Measurements from ENCODE around the gene SBF2. TPM values are rescaled to one million over a fixed set of nuclear protein-coding genes. Genes with fewer than 3 reads are reported as not detected.
"Not testable (repeated sequence)": the region's sequence is repeated elsewhere in the genome, so short reads cannot be mapped to it uniquely, and the experiment has no call there.

The SBF2 gene
- polyA plus RNA-seq, 3 donors: 47.2 to 63.1 (median 53.7) TPM

DNA sequence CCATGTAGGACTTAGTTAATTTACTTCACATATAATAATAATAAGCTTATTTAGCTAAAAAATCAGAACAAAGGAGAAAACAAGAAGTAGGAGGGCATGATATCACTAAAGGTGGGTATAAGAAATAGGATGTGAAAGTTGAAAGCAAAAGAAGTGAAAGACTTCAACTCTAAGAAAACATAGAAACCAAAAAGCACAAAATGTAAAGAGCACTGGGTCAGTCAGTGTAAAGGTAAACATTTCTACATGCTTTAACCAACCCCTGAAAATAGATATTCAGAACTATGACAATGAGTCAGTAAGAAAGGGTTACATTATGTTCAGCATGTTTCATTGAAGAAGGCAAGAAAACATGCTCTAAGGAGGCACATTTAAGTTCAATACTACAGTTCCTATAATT lies 331.3 kb downstream of the SBF2 start:
- no peak for DNase-seq

GRCh38 chr11:9957072-9957471 lies 336.9 kb downstream of the SBF2 start:
- DNase-seq: no peak

DNA sequence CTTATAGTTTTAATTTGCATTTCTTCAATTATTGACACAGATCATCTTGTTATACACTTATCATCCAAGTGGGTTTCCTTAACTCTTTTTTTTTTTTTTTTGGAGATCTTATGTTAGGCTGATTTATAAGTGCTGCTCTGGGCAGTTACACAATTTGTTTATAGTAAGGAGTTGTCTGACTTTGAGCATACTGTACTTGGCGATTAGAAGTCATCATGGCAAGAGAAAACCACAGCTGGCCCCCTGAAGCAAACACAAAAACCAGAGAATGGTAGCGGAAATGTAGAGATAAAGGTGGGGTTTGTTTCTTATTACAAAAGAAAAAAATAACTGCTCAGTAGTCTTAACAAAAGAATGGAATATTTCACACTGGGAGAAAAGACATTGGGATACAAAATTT lies 337.5 kb downstream of the SBF2 start:
- no peak for DNase-seq

DNA sequence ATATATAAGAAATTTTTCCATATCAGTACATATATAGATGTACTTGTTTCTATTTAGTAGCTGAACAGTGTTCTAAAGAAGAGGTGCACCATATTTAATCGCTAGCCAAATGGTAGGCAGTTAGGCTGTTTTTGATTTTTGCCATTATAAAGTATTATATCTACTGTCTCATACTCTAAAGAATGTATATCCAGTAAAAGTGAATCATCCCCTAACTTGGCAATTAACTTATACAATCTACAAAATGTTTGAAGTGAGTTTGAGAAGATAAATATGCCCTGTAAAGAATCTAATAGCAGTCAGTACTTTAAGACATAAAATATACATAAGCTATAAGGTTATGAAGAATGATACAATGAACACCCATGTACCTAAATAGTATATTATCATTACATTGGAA lies 338.6 kb downstream of the SBF2 start:
- no peak for DNase-seq

- DNase-seq: no peak
These were observed 339.9 kb downstream of the SBF2 start for GRCh38 chr11:9953994-9954626.

- no peak for DNase-seq
These were observed 341.4 kb downstream of the SBF2 start for GRCh38 chr11:9952511-9953196.

- DNase-seq: peak; percentile 4
These were observed 342.2 kb downstream of the SBF2 start for GRCh38 chr11:9951807-9952206.

- no peak for DNase-seq
These were observed 343.6 kb downstream of the SBF2 start for GRCh38 chr11:9950462-9950861.

- no peak for DNase-seq
These were observed 346.7 kb downstream of the SBF2 start for GRCh38 chr11:9947231-9947864.

- not testable (repeated sequence) for DNase-seq
These were observed 348.3 kb downstream of the SBF2 start for GRCh38 chr11:9945680-9946079.

DNA sequence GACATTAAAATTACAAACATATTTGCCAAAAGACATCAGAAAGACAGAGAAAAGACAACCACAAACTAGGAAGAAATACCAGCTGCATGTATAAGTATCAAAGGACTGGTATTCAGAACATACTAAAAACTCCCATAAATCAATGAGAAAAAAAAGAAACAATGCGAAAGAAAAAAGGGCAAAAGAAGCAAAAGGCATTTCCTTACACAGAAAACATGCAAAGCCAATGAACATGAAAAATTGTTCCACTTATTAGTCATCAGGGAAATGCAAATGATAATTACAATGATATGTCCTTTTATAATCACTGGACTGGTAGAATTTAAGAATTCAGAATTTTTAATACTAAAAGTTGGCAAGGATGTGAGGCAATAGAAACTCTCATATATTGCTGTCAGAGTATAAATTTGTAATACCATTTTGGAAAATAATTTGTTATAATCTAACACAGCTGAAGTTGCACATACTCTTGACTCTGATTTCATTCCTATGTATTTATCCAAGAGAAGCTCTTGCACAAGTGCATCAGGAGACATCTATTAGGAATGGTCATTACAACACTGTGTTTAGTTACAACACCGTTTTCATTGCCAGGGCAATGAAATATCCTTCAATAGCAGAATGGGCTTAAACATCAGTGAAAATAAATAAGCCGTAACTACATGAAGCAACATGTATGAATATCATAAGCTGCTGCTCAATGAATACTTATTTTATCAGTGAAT lies 350.5 kb downstream of the SBF2 start:
- DNase-seq: no peak

- no peak for DNase-seq
These were observed 352.0 kb downstream of the SBF2 start for GRCh38 chr11:9941991-9942390.

- not testable (repeated sequence) for DNase-seq
These were observed 354.9 kb downstream of the SBF2 start for GRCh38 chr11:9939150-9939549.

GRCh38 chr11:9936754-9937153 lies 357.3 kb downstream of the SBF2 start:
- no peak for DNase-seq

GRCh38 chr11:9932843-9933242 lies 361.2 kb downstream of the SBF2 start:
- not testable (repeated sequence) for DNase-seq

DNA sequence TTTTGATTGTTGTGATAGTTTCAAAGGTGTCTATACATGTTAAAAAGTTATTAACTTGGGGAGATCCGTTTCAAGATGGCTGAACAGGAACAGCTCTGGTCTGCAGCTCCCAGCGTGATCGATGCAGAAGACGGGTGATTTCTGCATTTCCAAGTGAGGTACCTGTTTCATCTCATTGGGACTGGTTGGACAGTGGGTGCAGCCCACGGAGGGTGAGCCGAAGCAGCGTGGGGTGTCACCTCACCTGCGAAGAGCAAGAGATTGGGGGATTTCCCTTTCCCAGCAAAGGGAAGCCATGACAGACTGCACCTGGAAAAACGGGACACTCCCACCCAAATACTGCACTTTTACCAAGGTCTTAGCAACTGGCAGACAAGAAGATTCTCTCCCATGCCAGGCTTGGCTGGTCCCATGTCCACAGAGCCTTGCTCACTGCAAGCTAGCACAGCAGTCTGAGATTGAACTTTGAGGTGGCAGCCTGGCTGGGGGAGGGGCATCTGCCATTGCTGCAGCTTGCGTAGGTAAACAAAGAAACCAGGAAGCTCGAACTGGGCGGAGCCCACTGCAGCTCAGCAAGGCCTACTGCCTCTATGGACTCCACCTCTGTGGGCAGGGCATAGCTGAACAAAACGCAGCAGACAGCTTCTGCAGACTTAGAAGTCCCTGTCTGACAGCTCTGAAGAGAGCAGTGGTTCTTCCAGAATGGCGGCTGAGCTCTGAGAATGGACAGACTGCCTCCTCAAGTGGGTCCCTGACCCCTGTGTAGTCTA lies 363.3 kb downstream of the SBF2 start:
- not testable (repeated sequence) for DNase-seq

DNA sequence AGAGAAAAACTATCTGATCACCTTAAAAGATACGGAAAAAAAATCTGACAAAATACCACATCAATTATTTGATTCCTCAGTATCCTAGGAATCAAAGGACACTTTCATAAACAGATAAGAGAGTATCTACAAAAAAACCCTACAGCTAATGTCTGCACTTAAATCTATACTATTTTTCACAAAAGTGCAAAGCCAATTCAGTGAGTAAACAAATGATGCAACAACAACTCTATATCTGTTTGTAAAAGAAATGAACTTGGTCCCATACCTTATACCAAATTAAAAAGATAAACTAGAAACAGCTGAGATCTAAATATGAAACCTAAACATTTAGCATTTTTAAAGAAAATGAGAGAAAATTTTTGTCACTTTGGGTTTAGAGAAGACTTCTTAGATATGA lies 366.3 kb downstream of the SBF2 start:
- no peak for DNase-seq

DNA sequence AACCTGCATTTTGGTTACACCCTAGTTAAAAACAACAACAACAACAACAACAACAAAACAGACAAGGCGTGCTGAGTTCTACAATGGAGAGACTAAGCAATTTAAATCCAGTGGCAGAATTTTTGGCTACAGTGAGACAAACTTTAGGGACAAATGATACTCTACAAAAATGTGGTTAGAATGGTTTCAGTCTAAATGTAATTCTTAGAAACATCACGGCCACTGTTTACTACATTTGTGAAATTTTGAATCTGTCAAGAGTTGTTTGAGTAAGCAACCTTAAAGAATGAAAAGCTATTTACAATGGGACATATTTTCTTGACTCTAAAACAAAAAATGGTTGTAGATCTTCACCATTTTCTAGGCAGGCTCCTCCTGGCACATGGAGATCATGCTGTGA lies 370.7 kb downstream of the SBF2 start:
- DNase-seq: no peak

GRCh38 chr11:9922806-9923205 lies 371.2 kb downstream of the SBF2 start:
- no peak for DNase-seq

DNA sequence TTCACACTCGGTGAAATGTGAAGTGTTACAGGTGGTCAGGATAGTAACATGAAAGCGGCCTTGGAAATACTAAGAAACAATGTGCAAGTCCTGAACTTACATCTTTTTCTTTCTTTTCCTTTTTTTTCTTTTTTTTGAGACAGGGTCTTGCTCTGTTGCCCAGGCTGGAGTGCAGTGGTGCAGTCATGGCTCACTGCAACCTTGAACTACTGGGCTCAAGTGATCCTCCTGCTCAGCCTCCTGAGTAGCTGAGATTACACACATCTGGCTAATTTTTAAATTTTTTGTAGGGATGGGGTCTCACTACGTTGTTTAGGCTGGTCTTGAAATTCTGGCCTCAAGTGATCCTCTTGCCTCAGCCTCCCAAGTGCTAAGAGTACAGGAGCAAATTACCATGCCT lies 377.5 kb downstream of the SBF2 start:
- no peak for DNase-seq

DNA sequence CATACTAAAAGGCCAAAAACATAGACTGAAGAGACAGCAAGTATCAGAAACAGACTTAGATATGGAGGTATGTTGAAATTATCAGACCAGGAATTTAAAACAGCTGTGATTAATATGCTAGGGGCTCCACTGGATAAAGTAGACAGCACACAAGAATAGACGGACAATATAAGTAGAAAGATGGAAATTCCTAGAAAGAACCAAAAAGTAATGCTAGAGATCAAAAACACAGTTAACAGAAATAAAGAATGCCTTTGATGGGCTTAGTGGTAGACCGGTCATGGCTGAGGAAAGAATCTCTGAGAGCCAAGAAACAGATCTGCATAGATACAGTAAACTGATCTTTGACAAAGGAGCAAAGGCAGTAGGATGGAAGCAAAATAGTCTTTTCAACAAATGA lies 380.0 kb downstream of the SBF2 start:
- DNase-seq: no peak
